Measurements from ENCODE around the gene DRP2. TPM values are rescaled to one million over a fixed set of nuclear protein-coding genes. Genes with fewer than 3 reads are reported as not detected.

Gene DRP2
- total RNA-seq, 1 experiment from 2014 or later = 0.04 TPM

DNA sequence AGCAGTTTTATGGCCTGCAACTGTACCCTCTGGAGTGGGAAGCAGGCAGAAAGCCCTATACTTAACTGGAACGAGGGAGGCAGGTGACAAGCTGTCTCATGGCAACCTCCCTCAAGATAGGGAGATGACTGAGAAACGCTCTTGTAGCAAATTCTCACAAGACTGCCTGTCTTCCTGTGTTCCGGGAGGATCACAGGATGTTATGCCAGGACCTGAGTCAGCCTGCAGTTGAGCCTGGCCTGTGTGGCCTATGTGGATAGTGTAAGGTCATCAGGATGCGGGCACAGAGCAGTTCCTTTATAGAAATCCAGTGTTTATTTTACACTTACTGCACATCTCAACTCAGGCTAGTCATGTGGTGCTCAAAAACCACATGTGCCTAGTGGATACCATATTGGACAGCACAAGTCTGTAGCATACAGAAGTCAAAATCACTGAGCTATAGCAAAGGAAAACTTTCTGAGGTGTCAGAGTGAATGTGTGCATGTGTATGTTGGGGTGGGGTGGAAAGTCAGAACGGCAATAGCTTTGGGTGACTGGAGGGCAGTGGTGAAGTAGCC lies 46.4 kb downstream of the DRP2 start:
- Histone ChIP-seq H3K79me2 (ENCODE audit: insufficient read depth, low read length) (no peaks in the 10 kb centered on the region), H3K79me1 (ENCODE audit: insufficient read depth, low read depth, low read length, poor library complexity, severe bottlenecking) (no peaks in the 10 kb centered on the region), H3K56ac (ENCODE audit: insufficient read length, low read depth, low read length) (no peak overlapping the region), H3K23me2 (ENCODE audit: insufficient read length, low read depth, low read length, poor library complexity, severe bottlenecking) (no peaks in the 10 kb centered on the region), H4K5ac (ENCODE audit: insufficient read length, low read depth, low read length) (no peak overlapping the region), H4K91ac (ENCODE audit: insufficient read length, low read depth, low read length) (no peak overlapping the region), H4K20me1 (ENCODE audit: control insufficient read depth, insufficient read depth, insufficient read length) (no peaks in the 10 kb centered on the region), H2BK15ac (ENCODE audit: low read depth, low read length) (no peak overlapping the region), H3K9me3 (ENCODE audit: control insufficient read depth, low read depth, low read length) (peaks cover 67% of the 10 kb centered on the region), H3K23ac (ENCODE audit: insufficient read length, low read depth, low read length) (no peak overlapping the region), H3K14ac (ENCODE audit: insufficient read depth, low read length) (no peak overlapping the region), H2BK5ac (ENCODE audit: insufficient read length, low read length) (no peak overlapping the region), H3K18ac (ENCODE audit: insufficient read length, low read depth, low read length) (no peak overlapping the region), H2BK20ac (ENCODE audit: low read depth, low read length, poor library complexity, severe bottlenecking) (no peak overlapping the region), H2BK12ac (ENCODE audit: insufficient read length, low read depth, low read length) (no peak overlapping the region), H3K27me3 (ENCODE audit: insufficient read depth, low read length) (no peaks in the 10 kb centered on the region), H3K4ac (ENCODE audit: low read depth, low read length) (no peak overlapping the region), H3K4me2 (ENCODE audit: insufficient read depth, insufficient read length, low read length) (no peak overlapping the region), H3T11ph (ENCODE audit: low read length) (no peak overlapping the region), H3K9ac (ENCODE audit: extremely low read depth, insufficient read length, low read length) (no peak overlapping the region), H2AK5ac (ENCODE audit: insufficient read length, low read length) (no peak overlapping the region), H3K27ac (ENCODE audit: insufficient read length, low read depth, low read length) (no peak overlapping the region), H2AFZ (ENCODE audit: low read length) (no peak overlapping the region), H3K4me1 (ENCODE audit: insufficient read depth, low read length) (no peaks in the 10 kb centered on the region), H4K8ac (replicated peaks; ENCODE audit: insufficient read length, low read depth, low read length) (no peak overlapping the region), H2BK120ac (ENCODE audit: low read depth, low read length, poor library complexity, severe bottlenecking) (no peak overlapping the region)
- H3K27me3 Mint-ChIP-seq (ENCODE audit: low read depth) = peaks cover 2% of the 10 kb centered on the region; the same call in 1 of the 2 replicates
- H3K27ac Mint-ChIP-seq = no peak overlapping the region
- H3K9me3 Mint-ChIP-seq = peaks cover 52 to 69% of the 10 kb centered on the region in 2 experiments
- H3K4me1 Mint-ChIP-seq = no peaks in the 10 kb centered on the region
- TF ChIP-seq, protein P1, sequence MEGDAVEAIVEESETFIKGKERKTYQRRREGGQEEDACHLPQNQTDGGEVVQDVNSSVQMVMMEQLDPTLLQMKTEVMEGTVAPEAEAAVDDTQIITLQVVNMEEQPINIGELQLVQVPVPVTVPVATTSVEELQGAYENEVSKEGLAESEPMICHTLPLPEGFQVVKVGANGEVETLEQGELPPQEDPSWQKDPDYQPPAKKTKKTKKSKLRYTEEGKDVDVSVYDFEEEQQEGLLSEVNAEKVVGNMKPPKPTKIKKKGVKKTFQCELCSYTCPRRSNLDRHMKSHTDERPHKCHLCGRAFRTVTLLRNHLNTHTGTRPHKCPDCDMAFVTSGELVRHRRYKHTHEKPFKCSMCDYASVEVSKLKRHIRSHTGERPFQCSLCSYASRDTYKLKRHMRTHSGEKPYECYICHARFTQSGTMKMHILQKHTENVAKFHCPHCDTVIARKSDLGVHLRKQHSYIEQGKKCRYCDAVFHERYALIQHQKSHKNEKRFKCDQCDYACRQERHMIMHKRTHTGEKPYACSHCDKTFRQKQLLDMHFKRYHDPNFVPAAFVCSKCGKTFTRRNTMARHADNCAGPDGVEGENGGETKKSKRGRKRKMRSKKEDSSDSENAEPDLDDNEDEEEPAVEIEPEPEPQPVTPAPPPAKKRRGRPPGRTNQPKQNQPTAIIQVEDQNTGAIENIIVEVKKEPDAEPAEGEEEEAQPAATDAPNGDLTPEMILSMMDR (conservative IDR thresholded peaks at IDR 0.05) = no peak
- DNase-seq = no peak
- H3K36me3 Mint-ChIP-seq (ENCODE audit: insufficient read depth in 1 of 3, low read depth in 3 of 3) = peaks cover 0 to 2% (median 0%) of the 10 kb centered on the region in 3 experiments; a peak in 2 of 7 replicates
- no peak overlapping the region for H3K4me3 Mint-ChIP-seq
- WGBS (ENCODE audit: extremely low coverage, insufficient read length, low lambda C conversion rate) = no CpG with 5 or more reads among the region's 5 CpGs

All from H9 (cell line).